ENCODE measurements around the gene TNF.
"Not testable (repeated sequence)": the region's sequence is repeated elsewhere in the genome, so short reads cannot be mapped to it uniquely, and the experiment has no call there.

The TNF gene

DNA sequence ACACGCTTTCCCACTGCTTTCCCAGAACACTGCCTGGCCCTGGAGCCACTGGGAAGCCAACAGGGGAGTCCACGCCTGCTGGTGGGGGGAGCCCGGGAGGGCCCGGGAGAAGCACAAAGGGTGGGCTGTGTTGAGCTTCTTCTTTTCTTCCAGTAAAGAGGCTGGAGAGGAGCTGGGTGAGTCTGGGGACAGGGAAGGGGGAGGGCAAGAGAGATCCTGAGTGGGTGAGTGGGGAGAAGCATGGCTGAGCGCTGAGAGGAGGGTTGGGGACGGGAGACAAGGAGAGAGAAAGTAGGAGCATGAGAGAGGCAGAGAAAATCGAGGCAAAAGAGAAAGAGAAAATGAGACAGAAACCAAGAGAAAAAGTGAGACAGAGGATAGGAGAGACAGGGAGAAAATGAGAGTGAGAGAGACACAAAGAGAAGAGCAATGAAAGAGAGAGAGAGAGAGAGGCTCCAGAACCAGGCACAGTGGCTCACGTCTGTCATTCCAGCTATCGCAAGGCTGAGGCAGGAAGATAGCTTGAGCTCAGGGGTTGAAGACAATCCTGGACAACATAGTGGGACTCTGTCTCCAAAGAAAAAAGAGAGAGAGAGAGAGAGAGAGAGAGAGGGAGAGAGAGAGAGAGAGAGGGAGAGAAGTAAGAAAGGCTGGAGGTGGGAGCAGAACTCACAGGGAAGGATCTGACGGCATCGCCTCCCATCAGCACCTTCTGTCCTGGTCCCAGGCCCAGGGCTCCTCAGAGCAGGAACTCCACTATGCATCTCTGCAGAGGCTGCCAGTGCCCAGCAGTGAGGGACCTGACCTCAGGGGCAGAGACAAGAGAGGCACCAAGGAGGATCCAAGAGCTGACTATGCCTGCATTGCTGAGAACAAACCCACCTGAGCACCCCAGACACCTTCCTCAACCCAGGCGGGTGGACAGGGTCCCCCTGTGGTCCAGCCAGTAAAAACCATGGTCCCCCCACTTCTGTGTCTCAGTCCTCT is 12.7 kb downstream of the TNF start:
- no peak for DNase-seq (ENCODE audit: low read depth, low spot score)

DNA sequence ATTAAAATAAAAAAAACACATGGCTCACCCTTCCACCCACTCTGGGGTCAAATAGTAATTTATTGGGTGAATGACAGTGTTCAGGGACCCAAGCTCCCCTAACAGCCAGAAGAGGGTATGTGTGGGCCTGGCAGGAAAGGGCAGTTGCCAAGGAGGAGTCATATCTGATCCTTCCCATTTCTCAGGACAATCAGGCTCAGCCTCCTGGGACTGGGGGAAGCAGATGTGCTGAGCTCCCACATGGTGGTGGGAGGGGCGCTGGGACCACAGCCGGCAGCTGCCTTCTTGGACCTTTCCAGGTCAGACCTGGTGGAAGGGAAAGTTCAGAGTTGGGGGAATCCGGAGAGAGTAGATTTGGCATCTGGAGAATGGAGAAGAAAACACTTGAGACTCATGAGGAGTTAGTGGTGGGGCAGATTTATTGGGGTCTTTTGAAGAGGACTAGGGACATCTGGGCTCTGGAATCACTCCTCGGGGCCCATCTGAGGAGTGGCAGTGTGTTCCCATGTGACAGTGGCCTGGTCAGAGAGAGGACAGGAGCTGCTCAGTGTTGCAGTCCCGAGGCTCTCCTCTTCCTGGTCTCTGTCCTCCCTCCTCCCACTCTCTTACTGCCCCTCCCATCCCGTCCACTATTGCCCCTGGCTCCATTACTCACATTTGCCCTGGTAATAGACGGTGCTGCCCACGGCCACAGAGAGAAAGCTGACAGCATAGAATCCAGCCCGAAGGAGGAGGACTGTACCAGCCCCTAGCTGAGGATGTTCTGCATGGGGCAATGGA is 13.7 kb downstream of the TNF start:
- DNase-seq (ENCODE audit: low read depth, low spot score) = no peak

DNA sequence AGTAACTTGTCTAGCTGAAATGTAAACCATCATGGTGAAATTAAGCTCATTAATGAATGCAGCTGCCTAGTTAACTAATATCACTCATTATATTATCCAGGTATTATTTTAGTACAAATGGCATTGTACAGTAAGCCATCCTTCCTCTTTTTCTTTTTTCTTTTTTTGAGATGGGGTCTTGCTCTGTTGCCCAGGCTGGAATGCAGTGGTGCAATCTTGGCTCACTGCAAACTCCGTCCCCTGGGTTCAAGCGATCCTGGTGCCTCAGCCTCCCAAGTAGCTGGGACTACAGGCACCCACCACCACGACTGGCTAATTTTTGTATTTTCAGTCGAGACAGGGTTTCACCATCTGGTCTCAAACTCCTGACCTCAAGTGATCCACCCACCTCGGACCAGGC is 15.3 kb downstream of the TNF start:
- not testable (repeated sequence) for DNase-seq (ENCODE audit: low read depth, low spot score)

DNA sequence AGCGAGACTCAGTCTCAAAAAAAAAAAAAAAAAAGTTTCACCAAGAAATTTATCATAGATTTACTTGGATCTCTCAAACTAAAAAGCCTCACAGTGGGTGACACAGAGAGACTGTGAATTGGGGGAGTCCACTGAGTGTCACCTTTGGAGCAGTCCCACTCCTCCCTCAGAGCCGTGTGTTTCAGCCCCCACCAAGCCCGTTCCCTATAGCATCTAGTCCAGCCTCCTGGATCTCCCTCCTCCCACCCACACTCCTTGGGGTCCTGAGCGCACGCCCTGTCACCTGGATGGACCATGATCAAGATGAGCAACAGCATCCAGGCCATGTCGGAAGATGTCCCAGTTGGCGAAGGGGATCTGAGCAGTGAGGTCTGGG is 17.0 kb downstream of the TNF start:
- no peak for DNase-seq (ENCODE audit: low read depth, low spot score)

DNA sequence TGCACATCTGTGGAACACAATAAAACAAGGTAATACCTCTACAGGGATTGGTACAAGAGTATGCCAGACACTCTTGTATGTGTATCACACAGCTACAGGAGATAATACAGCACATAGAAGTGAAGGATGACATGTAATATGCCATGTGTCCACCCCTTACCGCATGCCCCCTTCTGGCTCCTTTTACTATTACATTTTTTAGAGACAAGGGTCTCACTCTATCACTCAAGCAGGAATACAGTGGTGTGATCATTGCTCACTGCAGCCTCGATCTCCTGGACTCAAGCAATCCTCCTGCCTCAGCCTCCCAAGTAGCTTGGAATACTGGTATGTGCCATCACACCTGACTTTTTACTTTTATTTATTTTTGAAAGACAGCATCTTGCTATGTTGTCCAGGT is 21.6 kb downstream of the TNF start:
- no peak for DNase-seq (ENCODE audit: low read depth, low spot score)

DNA sequence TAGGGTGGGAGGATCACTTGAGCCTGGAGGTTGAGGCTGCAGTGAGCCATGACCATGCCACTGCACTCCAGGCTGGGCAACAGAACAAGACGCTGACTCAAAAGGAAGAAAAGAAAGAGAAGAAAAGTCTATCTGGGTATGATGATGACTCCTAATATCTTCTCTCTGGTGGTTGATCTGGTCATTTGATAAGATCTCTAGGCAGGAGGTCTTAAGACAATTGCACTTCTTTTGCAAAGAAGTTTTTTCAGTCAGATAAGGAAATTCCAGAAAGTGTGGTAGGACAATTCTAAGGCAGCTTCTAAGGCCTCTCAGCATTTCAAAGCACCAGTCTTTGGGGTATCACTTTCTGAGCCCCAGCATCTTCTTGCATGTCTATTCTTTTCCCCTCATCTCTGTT is 32.0 kb downstream of the TNF start:
- no peak for DNase-seq (ENCODE audit: low read depth, low spot score)

DNA sequence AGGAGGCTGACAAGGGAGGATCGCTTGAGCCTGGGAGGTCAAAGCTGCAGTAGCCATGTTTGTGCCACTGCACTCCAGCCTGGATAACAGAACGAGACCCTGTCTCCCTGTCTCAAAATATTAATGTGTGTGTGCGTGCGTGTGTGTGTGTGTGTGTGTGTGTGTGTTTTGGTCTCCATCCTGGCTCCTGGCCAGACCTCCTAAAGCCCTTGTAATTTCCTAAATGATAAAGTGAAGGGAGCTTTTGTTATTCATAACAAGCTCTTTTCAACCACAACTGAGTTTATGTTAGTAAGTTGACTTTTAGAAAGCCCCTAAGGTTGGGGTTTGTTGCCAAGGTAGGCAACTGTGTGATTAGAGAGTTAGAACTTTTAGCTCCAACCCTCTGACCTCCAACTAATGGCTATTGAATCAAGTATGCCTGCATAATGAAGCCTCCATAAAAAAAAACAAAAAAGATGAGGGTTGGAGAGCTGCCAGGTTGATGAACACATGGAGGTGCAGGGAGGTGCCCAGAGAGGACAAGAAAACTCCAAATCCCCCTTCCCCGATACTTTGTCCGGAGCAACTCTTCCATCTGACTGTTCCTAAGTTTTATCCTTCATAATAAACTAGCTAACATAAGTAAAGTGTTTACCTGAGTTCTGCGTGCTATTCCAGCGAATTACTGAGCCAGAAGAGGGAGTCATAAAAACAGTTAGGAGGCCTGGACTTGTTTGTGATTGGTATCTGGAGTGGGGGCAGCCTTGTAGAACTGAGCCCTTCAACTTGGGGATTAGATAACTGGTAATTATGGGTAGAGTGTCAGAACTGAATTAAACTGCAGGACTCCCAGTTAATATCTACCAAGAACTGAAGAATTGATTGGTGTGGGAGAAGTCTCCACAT is 34.4 kb downstream of the TNF start:
- DNase-seq (ENCODE audit: low read depth, low spot score) = no peak

DNA sequence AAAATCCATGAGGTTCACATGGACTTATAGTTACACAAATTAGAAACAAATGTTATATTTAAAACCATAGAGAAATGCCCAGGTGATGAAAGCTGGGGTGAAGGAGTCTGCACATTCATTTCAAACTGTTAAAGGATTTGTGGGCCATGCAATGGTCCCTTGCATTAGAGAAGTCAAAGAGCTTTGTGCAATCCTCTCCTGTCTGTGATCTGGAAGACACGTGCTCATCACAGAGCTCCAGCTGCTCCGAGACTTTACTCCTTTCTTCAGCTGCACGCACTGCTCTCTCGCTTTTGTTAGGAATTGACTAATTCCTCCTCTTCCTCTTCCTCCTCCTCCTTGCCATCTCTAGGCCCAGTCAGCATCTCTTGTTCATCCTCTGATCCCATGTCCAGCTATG is 35.6 kb downstream of the TNF start:
- no peak for DNase-seq (ENCODE audit: low read depth, low spot score)

DNA sequence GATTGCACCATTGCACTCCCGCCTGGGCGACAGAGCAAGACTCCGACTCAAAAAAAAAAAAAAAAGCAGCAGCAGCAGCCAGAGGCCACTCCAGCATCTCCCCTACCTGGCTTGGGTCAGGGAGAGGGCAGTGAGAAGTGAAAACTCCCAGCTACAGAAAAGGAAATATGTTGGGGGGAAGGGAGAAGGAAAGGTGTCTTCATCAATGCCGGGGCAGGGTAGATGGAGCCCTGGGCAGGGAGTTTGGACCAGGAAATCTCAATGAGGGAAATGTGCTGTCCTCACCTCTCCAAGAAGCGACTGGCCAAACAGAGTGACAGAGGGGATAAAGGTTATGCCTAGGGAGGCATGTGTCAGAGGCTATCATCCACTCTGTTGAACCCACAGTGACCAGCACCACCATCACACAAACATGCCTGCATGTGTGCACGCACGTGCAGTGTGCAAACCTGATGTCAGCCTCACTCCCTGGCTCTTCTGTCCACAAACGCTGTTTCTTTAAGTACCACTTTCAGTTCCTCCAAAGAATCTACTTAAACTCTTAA is 38.8 kb downstream of the TNF start:
- DNase-seq (ENCODE audit: low read depth, low spot score) = no peak

DNA sequence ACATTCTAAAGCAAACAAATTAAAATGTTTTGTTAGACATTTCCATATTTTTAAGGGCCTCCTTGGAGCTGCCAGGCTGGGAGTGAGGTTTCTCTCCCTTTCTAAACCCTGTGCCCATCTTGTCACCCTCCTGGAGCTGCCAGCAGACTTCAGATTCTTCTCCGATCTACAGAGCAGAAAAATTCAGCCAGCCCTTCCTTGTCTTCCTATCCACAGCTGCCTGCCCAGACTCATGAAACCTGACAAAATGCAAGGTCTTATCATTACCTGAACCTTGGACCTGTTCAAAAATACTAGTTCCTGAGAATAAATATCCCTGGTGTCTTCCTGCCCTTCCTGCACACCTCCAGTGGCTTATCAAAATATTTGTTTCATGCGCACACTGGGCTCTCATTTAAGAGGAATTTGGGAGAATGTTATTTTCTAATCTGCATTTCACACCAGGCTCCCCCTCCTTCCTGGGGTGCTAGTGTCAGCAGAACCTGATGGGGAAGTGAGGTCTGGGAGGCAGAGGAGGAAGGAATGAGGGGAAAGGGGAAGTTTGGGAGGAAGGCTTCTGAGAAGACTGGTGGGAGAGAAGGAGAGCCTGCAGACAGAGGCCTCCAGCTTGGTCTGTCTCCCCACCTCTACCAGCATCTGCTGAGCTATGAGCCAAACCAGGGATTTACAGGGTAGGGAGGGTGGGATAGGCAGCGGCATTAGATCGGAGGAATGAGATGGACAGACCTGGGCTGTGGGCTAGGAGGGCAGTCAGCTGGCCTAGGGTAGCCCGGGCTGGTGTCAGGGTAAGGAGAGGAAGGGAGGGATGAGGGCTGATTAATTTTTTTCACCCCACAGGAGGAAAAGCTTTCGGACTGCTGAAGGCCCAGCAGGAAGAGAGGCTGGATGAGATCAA is 39.6 kb downstream of the TNF start, which contains the start of gene AIF1:
Gene AIF1 (plus strand): TSS at position 551 of the 895 bp plus-strand sequence. CDS start 96 bp downstream, at position 647.
- DNase-seq (ENCODE audit: low read depth, low spot score) = no peak

DNA sequence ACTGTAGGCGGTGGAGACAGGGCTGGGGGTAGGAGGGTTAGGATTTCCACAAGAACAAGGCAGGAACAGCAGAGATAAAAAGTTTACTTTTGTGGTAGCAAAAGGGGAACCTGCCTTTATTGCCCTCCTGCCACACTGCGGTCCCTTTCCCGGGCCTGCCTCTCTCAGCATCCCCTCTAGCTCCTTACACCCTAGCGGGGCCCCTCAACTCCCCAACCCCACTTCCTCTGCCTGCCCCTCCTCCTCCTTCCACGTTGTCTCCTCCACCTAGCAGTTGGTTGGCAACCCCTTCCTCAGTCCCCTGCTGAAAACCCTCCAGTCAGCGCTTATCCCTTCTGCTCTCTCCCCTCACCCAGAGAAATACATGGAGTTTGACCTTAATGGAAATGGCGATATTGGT is 40.4 kb downstream of the TNF start:
- no peak for DNase-seq (ENCODE audit: low read depth, low spot score)

DNA sequence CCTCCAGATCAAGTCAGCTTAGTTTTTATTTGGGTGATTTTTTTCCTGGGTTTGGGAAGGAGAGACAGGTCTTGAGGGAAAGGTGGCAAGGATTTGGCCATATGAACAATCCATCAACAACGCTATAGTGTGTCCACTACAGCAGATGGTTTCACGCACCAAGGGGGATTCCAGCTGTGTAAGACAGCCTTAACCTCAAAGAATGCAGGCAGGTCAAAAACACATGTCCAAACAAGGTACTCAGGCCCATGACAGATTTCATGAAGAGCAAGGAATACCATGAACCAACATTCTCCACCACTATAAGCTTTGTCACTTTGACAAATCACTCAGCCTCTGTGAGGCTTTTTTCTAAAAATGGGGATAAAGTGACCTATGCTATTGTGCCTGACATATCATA is 41.6 kb downstream of the TNF start:
- DNase-seq (ENCODE audit: low read depth, low spot score) = no peak

DNA sequence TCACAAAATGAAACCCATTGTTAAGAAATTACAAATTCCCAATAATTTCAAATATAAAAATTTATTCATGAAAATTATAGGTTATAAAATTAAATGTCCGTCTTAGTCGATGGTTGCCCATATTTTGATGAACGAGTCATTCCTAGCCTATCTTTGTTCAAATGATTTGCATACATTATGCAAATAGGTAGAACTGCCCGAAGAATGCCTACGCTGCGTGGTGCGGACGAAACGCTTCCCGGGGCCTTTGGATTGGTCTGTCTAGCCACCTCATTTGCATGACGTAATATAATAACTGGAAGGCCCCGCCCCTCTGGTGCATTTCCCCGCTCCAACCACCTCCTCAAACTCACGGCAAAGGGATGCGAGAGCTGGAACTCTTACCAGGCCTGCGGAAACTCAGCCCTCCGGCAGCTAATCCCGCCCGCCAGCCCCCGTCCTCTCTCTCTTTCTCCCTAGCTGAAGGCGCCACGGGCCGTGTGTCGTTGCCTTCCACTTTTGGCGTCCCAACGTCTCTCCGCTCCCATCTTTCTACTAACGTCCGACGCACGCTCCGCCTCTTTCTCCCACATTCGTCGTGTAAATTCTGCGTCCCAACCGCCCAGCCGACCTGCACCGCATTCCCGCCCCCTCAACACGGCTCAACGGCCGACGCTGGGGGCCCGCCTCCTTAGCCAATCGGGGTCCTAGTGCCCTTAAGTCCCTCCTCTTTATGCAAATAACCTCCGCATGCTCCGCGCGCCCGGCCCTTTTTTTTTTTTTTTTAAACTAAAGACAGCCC is 44.6 kb downstream of the TNF start:
- DNase-seq (ENCODE audit: low read depth, low spot score) = peak; percentile 91

DNA sequence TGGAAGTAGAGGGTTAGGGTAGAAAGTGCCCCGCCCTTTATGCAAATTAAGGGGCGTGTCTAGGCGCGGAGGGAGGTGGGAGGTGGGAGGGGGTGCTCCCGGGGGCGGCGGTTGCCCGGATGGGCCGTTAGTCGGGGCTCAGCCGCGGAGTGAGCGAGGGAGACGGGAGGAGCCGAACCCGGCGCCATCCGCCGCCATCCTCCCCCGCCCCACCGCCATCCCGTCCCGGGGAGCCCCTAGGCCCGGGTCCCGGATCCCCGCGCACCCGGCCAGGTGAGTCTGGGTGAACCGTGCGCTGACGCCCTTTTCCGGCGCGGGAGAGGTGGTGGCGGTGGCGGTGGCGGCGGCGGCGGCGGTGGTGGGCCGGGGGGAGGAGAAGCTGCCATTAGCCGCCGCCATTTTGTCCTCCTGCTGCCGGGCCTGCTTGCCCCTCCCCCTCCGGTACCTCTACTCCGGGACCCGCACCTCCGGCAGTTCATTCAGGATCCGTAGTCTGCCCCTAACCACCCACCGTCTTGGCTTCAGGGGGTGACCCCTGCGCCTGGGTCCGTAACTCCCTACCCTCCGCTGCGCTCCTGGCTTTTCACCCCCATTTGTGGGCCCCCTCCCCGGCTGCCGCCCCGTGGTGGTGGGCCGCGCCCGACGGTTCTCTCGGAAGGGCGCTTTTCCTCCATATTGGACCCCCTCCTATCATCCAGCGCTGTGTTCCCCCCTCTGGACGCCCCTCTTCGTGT is 45.4 kb downstream of the TNF start, which contains the start of gene PRRC2A:
Gene PRRC2A (plus strand): TSS at position 130 of the 734 bp plus-strand sequence. CDS start 2,075 bp downstream, outside the sequence.
- DNase-seq (ENCODE audit: low read depth, low spot score) = no peak

DNA sequence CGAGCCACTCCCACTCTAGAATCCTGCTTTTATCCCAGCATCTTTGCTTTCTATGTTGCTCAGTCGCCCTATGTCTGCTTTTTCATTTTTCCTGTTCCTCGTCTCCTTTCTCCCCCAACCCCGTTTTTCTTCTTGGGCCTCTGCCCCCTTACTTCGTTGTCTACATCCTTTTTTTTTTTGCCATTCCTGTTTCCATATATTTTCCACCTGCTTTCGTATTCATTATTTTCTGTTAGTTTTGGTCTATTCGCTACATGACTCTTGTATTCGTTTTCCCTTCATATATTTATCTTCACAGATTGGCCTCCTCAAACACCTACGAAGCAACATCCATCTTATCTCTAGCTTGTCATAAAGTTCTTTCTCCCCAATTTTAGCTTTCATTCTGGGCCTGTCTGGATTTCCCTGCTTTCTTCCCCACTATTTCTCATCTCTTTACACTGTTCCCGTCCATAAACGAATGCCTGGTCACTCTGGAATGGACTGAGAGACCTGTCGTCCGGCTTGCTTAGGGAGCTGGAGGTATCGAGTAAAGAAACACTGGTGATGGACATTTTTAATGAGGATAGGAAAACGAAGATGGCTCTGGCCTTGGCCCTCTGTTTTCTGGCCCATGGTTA is 46.1 kb downstream of the TNF start:
- no peak for DNase-seq (ENCODE audit: low read depth, low spot score)

DNA sequence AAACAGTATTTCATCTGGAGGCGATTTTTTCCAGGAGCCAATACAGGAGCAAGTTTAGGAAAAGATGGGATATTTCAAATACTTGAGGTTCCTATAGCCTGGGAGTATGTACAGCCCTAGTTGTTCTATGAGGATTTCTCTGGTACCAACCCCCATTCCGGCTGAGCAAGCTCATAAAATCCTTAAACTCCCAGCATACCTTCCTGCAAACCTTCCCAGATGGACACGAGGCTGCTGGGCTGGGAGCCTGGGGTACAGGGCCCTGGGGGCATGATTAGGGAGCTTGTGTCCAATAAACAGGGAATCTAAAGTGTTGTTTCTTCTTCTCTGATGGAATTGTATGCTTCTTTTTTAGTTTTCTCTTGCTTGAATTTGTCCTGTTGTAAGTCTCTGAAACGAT is 46.6 kb downstream of the TNF start:
- DNase-seq (ENCODE audit: low read depth, low spot score) = no peak

DNA sequence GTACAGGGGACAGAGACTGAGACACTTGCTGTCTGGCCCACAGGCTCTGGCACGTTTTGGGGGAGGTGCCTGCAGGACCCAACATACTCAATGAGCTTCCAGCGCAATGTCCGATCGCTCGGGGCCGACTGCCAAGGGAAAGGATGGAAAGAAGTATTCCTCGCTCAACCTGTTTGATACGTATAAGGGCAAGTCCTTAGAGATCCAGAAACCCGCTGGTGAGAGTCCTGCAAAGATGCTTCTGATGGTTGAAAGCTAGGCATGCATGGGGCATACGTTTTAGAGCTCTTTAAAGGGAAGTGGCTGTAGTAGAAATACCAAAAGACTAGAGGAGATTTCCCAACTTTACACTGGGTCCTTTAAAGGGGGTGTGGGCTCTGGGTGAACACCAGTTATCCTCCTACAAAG is 47.3 kb downstream of the TNF start:
- no peak for DNase-seq (ENCODE audit: low read depth, low spot score)

DNA sequence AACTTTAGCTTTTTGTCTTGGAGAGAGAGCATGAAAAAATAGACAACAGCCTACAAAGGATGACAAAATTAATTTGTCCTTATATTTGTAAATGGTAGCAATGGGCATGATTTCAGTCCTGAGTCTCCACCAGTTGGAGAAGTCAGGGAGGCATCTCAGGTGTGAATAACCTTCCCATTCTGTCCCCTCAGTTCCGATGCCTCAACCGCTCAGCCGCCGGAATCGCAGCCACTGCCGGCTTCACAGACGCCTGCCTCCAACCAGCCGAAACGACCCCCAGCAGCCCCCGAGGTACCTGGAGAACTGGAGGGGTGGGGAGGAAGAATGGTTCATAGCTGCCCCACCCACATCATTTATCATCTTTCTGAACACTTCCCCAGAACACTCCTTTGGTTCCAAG is 48.7 kb downstream of the TNF start:
- DNase-seq (ENCODE audit: low read depth, low spot score) = no peak

Data from iPS DF 19.7 (cell line).